ENCODE results near the gene FRMD3.

GRCh38 chr9:83483223-83483622 lies 55.0 kb downstream of the FRMD3 start:
- TF ChIP-seq CTCF (IDR thresholded peaks at IDR 0.05) (no peak), POLR2A (IDR thresholded peaks at IDR 0.05) (no peak)

All from lower leg skin (tissue), 3 donors.